ENCODE results near the gene PITX3. TPM values are rescaled to one million over a fixed set of nuclear protein-coding genes. Genes with fewer than 3 reads are reported as not detected.

Gene PITX3
- total RNA-seq, 4 donors from 2014 or later, result not detected

- no peak for DNase-seq
- no peaks in the 10 kb centered on the region for H3K36me3 ChIP-seq
- 20 to 23% methylated on average over 7 of the region's 7 CpGs for WGBS, 2 donors
- H3K4me3 ChIP-seq, result peak overlapping the region; percentile 34 to 68 (median 56)
- no peak for TF ChIP-seq POLR2A (IDR thresholded peaks at IDR 0.05)
- TF ChIP-seq CTCF (IDR thresholded peaks at IDR 0.05), result no peak
- H3K9me3 ChIP-seq, result no peaks in the 10 kb centered on the region
- H3K27ac ChIP-seq, result peak overlapping the region in 1 of 4 donors; percentile 29
- H3K4me1 ChIP-seq, result peaks cover 24 to 50% (median 27%) of the 10 kb centered on the region in 3 donors
- peaks cover 0 to 41% (median 0%) of the 10 kb centered on the region in 4 donors for H3K27me3 ChIP-seq
- intact Hi-C loops (cut with DNase I), result no loop called here
These were observed 790 bp upstream of the PITX3 start for GRCh38 chr10:102242118-102242485.

GRCh38 chr10:102241032-102241443 is 274 bp downstream of the PITX3 start:
- TF ChIP-seq CTCF (IDR thresholded peaks at IDR 0.05) (no peak), POLR2A (IDR thresholded peaks at IDR 0.05) (no peak)
- Histone ChIP-seq H3K36me3 (no peaks in the 10 kb centered on the region), H3K27ac (no peak overlapping the region), H3K4me3 (peak overlapping the region; percentile 34 to 68 (median 56)), H3K4me1 (peaks cover 16 to 39% (median 17%) of the 10 kb centered on the region in 3 donors), H3K9me3 (no peaks in the 10 kb centered on the region), H3K27me3 (peaks cover 0 to 52% (median 0%) of the 10 kb centered on the region in 4 donors)
- WGBS, 2 donors, result 2 to 9% methylated on average over 7 to 13 of the region's 20 CpGs
- intact Hi-C loops (cut with DNase I), result no loop called here
- DNase-seq, result no peak

GRCh38 chr10:102240467-102241031 is 763 bp downstream of the PITX3 start:
- DNase-seq, result no peak
- Histone ChIP-seq H3K4me3 (peak overlapping the region; percentile 34 to 68 (median 56)), H3K4me1 (peaks cover 16 to 42% (median 17%) of the 10 kb centered on the region in 3 donors), H3K27ac (no peak overlapping the region), H3K36me3 (no peaks in the 10 kb centered on the region), H3K27me3 (peaks cover 0 to 56% (median 0%) of the 10 kb centered on the region in 4 donors), H3K9me3 (no peaks in the 10 kb centered on the region)
- intact Hi-C loops (cut with DNase I), result no loop called here
- WGBS, 2 donors, result 49 to 64% methylated on average over 13 to 30 of the region's 39 CpGs
- TF ChIP-seq CTCF (IDR thresholded peaks at IDR 0.05) (no peak), POLR2A (IDR thresholded peaks at IDR 0.05) (no peak)

GRCh38 chr10:102237711-102238252 is 3.5 kb downstream of the PITX3 start:
- no peak for TF ChIP-seq POLR2A (IDR thresholded peaks at IDR 0.05)
- TF ChIP-seq CTCF (IDR thresholded peaks at IDR 0.05), result no peak
- intact Hi-C loops (cut with DNase I), result no loop called here
- H3K4me3 ChIP-seq, result no peak overlapping the region
- no peaks in the 10 kb centered on the region for H3K9me3 ChIP-seq
- 67 to 73% methylated on average over 3 to 4 of the region's 4 CpGs for WGBS, 2 donors
- peaks cover 10 to 32% (median 17%) of the 10 kb centered on the region in 3 donors for H3K4me1 ChIP-seq
- H3K36me3 ChIP-seq, result no peaks in the 10 kb centered on the region
- no peak overlapping the region for H3K27ac ChIP-seq
- DNase-seq, result no peak
- peaks cover 0 to 83% (median 0%) of the 10 kb centered on the region in 4 donors for H3K27me3 ChIP-seq

- Histone ChIP-seq H3K9me3 (no peaks in the 10 kb centered on the region), H3K36me3 (no peaks in the 10 kb centered on the region), H3K4me3 (no peak overlapping the region), H3K4me1 (peaks cover 15 to 27% (median 16%) of the 10 kb centered on the region in 3 donors), H3K27me3 (peaks cover 0 to 97% (median 7%) of the 10 kb centered on the region in 4 donors), H3K27ac (no peak overlapping the region)
- no peak for DNase-seq
- 68 to 73% methylated on average over 7 to 8 of the region's 8 CpGs for WGBS, 2 donors
- no peak for TF ChIP-seq CTCF (IDR thresholded peaks at IDR 0.05)
- TF ChIP-seq POLR2A (IDR thresholded peaks at IDR 0.05), result no peak
- intact Hi-C loops (cut with DNase I), result no loop called here
These were observed 5.3 kb downstream of the PITX3 start for GRCh38 chr10:102236006-102236405.
